WI38 (cell line): Measurements from ENCODE around the gene PCYT1A.
A peak's percentile ranks its signal among the peaks of the same experiment; 100 is the strongest.

Experiments
- H3K4me3 ChIP-seq: 2 replicates; pipeline ENCODE4 v1.5.1; 2011; ENCODE audit warnings: low read depth, mild to moderate bottlenecking, control low read depth, low read length
- TF ChIP-seq, protein P1 (sequence below): IDR thresholded peaks from 2 replicates; pipeline ENCODE4 v1.5.1; 2012; ENCODE audit warnings: low read depth, mild to moderate bottlenecking, control low read depth, low read length

The PCYT1A gene

DNA sequence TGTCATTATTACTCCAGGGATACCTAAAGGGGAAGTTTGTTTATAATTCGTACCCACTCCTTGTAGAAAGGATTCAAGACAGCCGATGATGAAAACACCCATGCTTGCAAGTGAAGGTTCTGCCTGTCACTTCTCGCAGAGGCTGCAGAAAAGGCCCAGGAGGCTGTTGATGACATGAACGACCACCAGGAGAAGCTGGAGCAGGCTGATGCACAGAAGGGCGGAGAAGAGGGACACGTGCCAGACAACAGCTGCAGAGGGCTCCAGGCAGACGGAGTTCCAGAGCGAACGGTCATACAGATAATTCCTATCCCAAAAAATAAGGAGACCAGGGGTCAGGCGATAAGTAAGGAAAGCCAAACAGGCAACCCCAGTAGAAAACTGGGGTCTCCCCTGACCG is 36.2 kb upstream of the PCYT1A start:
- no peak overlapping the region for H3K4me3 ChIP-seq
- TF ChIP-seq, protein P1, sequence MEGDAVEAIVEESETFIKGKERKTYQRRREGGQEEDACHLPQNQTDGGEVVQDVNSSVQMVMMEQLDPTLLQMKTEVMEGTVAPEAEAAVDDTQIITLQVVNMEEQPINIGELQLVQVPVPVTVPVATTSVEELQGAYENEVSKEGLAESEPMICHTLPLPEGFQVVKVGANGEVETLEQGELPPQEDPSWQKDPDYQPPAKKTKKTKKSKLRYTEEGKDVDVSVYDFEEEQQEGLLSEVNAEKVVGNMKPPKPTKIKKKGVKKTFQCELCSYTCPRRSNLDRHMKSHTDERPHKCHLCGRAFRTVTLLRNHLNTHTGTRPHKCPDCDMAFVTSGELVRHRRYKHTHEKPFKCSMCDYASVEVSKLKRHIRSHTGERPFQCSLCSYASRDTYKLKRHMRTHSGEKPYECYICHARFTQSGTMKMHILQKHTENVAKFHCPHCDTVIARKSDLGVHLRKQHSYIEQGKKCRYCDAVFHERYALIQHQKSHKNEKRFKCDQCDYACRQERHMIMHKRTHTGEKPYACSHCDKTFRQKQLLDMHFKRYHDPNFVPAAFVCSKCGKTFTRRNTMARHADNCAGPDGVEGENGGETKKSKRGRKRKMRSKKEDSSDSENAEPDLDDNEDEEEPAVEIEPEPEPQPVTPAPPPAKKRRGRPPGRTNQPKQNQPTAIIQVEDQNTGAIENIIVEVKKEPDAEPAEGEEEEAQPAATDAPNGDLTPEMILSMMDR = 0 out of 2 replicates have a peak, but pooled peaks have one; percentile 21

GRCh38 chr3:196323016-196323415 is 35.5 kb upstream of the PCYT1A start:
- H3K4me3 ChIP-seq = no peak overlapping the region
- TF ChIP-seq, protein P1 = no peak

DNA sequence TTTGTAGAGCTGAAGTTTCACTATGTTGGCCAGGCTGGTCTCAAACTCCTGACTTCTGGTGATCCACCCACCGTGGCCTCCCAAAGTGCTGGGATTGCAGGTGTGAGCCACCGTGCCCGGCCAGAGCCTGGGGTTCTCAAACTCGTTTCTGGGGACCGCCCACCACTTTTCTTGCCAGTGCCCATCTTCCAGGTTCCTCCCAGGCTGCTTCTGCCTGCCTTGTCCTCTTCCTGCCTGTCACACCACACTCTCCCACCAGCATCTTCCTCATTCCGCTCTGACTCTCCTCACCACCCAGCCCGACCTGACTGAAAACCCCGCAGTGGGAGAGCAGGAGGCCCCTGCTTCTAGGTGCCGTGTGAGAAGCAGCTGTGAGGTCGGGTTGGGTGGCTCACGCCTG is 33.6 kb upstream of the PCYT1A start:
- TF ChIP-seq, protein P1 = no peak
- H3K4me3 ChIP-seq = no peak overlapping the region

DNA sequence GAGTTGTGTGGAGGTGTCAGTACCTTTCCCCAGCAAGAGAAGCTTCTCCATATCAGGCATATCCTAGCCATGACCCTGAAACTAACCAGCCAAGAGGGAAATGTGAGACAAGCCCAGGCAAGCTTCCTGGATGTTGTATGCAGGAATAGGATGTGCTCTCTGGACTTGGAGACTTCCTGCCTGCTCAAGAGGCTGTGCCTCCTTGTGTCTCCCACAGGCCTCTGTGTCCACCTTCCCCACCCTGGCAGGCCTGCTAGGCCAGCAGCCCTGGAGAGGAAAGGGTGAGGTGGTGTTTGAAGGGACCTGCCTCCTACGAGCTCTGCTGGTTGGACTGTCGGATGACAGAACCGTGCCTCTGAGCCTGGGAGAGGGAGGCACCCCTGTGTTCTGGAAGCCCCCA is 32.6 kb upstream of the PCYT1A start:
- no peak overlapping the region for H3K4me3 ChIP-seq
- TF ChIP-seq, protein P1 = no peak

DNA sequence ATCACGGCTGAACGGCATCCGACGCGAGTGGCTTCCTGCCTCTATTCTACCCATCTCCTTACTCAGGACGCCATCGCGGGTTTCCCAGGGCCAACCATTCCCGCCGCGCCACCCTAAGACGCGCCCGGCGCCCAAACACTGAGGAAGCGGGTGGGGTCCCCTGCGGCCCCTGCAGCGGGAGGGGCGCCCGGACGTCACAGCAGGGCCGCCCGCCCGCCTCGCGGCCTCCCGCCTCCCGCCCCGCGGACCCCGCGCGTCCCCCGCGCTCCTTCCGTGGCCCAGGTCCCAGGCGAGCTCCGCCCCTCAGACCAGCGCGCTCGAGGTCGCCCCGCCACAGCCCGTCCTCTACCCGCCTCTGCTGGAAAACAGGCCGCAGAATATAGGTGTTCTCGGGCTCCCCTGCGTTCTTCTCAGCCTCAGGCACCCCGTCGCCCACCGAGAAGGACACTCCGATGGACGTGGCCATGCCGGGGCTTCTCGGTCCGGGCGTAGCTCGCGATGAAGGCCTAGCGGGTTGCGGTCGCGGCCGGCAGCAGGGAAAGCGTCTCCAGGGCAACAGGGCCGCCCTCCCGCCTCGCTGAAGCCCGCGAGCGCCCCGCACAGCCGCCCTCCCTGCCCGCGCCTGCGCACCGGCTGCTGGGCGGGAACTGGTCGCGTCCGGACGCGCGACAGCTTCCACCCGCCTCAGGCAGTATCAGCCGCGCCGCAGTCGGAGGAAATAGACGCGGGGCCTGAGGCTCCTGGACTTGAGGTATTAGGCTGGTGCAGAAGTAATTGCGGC is 30.4 kb upstream of the PCYT1A start, which contains the start of gene DYNLT2B:
Gene DYNLT2B (minus strand): TSS at position 554 of the 781 bp plus-strand sequence. CDS start 88 bp downstream, at position 466.
- TF ChIP-seq, protein P1 = no peak
- peak within 1 kb of the TSS; percentile 72 for H3K4me3 ChIP-seq

GRCh38 chr3:196316799-196317686 is 29.5 kb upstream of the PCYT1A start:
- peak overlapping the region; percentile 72 for H3K4me3 ChIP-seq

GRCh38 chr3:196315821-196316220 is 28.3 kb upstream of the PCYT1A start:
- H3K4me3 ChIP-seq = no peak overlapping the region
- TF ChIP-seq, protein P1 = no peak
